ENCODE results near the gene LSM10.
A peak's percentile ranks its signal among the peaks of the same experiment; 100 is the strongest.

The LSM10 gene

DNA sequence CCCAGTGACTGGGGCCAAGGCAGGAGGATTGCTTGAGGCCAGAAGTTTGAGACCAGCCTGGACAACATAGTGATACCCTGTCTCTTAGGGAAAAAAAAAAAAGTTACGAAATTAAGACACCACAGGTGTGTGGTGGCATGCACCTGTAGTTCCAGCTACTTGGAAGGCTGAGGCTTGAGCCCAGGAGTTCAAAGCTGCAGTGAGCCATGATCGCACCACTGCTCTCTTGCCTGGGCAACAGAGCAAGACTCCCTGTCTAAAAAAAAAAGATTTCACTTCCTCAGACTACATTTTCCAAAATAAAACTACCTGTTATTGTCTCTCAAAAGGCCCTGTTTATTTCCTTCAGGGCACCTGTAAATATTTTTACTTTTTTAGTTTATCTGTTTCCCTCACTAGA is 7.3 kb downstream of the LSM10 start:
- DNase-seq (ENCODE audit: low read depth, low spot score), result no peak
- ChIA-PET CTCF (interaction anchor here (1.1 to 2.9 kb wide), 2 partner anchors 29 to 47 kb away, joined by 4 to 11 read pairs; no protein-coding TSS in a partner anchor), POLR2A (no interaction called here)
- H3K4me3 ChIP-seq (ENCODE audit: low read depth, low read length), result no peak overlapping the region
- TF ChIP-seq, protein P1, sequence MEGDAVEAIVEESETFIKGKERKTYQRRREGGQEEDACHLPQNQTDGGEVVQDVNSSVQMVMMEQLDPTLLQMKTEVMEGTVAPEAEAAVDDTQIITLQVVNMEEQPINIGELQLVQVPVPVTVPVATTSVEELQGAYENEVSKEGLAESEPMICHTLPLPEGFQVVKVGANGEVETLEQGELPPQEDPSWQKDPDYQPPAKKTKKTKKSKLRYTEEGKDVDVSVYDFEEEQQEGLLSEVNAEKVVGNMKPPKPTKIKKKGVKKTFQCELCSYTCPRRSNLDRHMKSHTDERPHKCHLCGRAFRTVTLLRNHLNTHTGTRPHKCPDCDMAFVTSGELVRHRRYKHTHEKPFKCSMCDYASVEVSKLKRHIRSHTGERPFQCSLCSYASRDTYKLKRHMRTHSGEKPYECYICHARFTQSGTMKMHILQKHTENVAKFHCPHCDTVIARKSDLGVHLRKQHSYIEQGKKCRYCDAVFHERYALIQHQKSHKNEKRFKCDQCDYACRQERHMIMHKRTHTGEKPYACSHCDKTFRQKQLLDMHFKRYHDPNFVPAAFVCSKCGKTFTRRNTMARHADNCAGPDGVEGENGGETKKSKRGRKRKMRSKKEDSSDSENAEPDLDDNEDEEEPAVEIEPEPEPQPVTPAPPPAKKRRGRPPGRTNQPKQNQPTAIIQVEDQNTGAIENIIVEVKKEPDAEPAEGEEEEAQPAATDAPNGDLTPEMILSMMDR (IDR thresholded peaks at IDR 0.05; ENCODE audit: insufficient read depth, low read length, missing control alignments), result no peak

DNA sequence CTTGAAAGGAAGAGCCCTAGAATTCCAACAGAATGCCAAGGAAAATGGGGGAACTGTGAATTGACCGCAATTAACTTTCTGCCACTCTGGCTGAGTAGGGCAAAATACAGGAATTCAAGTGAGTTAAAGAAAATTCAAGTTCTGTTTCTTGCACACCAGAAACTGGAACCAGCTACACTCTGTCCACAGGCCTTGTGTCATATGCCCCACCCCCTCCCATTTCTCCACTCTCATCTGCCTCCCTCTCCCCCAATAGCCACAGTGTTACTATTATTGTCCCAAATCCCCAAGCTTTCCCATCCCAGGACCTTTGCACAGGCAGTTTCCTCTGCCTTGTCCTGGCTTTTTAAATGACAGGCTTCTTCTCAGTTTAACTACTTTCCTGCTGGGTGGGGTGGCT is 7.7 kb downstream of the LSM10 start:
- DNase-seq (ENCODE audit: low read depth, low spot score), result no peak
- ChIA-PET CTCF (interaction anchor here (1.1 to 2.9 kb wide), 3 partner anchors 30 to 293 kb away, joined by 3 to 11 read pairs (median 4); no protein-coding TSS in a partner anchor), POLR2A (interaction anchor here (1.9 kb wide), 1 partner anchor 8 kb away, joined by 6 read pairs; the partner anchor contains the start of gene LSM10)
- H3K4me3 ChIP-seq (ENCODE audit: low read depth, low read length), result no peak overlapping the region
- TF ChIP-seq, protein P1 (IDR thresholded peaks at IDR 0.05; ENCODE audit: insufficient read depth, low read length, missing control alignments), result no peak

DNA sequence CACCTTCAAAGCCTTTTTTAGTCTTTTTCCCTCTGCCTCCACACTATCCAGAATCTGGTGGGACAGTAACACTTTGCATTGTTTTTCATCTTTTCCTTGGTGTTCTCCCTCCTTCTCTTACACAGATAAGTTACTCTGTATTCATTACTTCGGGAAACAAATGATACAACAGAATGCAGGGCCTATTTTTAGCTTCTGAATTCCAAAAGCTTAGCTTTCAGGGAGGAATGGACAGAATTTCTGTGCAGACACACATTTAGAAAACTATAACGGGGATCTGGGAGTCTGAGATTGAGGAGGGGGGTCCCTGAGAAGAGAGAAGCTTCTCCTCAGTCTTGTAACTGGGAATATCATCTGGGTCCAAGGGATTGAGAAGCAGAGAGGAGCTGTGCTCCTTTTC is 8.4 kb downstream of the LSM10 start:
- DNase-seq (ENCODE audit: low read depth, low spot score), result no peak
- POLR2A ChIA-PET, result interaction anchor here (1.1 to 1.9 kb wide), 2 partner anchors 8 to 38 kb away, joined by 3 to 6 read pairs; partner anchors contain the start of gene LSM10
- TF ChIP-seq, protein P1 (IDR thresholded peaks at IDR 0.05; ENCODE audit: insufficient read depth, low read length, missing control alignments), result no peak
- CTCF ChIA-PET, result interaction anchor here (1.3 to 2.9 kb wide), 3 partner anchors 12 to 292 kb away, joined by 3 to 11 read pairs (median 4); no protein-coding TSS in a partner anchor
- H3K4me3 ChIP-seq (ENCODE audit: low read depth, low read length), result no peak overlapping the region

DNA sequence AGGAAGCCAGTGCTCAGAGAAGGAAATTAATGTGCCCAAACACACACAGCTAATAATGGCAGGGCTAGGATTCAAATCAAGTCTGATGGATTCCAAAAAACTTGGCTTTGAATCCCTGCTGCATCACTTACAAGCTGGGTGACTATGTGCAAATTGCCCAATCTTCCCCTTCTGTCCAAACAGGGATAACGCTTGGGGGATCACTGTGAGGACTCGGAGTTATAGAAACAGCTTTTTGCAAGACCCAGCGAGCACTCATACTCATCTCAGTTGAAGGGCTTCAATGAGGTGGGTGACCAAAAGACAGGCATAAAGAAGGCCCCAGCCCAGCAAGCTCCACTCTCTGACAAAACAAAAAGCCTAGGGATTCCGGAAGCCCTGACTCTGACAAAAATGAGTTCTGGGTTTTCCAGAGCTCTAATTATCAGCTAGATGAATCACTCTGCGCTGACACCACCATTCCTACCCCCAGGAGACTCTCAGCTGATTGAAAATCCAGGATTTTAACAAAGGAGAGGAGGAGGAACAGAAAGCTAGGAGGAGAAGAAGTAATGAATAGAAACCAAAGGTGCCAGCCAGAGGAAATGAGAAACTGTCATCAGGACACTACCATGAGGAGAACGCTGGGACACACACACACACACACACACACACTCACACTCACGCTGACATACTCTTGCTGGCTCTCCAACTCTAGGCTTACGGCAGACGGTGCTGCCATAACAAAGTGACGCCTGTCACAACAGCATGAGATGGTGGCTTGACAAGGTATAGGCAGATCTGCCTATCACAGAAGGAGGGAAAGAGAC is 10.4 kb downstream of the LSM10 start:
- ChIA-PET POLR2A (interaction anchor here (0.6 to 2.1 kb wide), 15 partner anchors 10 to 1632 kb away, joined by 3 to 44 read pairs (median 7); partner anchors contain the start of genes EVA1B, LSM10, THRAP3 and TRAPPC3), CTCF (interaction anchor here (0.6 to 5.0 kb wide), 8 partner anchors 10 to 292 kb away, joined by 3 to 29 read pairs (median 4); no protein-coding TSS in a partner anchor)
- no peak for DNase-seq (ENCODE audit: low read depth, low spot score)
- TF ChIP-seq, protein P1 (IDR thresholded peaks at IDR 0.05; ENCODE audit: insufficient read depth, low read length, missing control alignments), result no peak
- peak overlapping the region; percentile 49 for H3K4me3 ChIP-seq (ENCODE audit: low read depth, low read length)

DNA sequence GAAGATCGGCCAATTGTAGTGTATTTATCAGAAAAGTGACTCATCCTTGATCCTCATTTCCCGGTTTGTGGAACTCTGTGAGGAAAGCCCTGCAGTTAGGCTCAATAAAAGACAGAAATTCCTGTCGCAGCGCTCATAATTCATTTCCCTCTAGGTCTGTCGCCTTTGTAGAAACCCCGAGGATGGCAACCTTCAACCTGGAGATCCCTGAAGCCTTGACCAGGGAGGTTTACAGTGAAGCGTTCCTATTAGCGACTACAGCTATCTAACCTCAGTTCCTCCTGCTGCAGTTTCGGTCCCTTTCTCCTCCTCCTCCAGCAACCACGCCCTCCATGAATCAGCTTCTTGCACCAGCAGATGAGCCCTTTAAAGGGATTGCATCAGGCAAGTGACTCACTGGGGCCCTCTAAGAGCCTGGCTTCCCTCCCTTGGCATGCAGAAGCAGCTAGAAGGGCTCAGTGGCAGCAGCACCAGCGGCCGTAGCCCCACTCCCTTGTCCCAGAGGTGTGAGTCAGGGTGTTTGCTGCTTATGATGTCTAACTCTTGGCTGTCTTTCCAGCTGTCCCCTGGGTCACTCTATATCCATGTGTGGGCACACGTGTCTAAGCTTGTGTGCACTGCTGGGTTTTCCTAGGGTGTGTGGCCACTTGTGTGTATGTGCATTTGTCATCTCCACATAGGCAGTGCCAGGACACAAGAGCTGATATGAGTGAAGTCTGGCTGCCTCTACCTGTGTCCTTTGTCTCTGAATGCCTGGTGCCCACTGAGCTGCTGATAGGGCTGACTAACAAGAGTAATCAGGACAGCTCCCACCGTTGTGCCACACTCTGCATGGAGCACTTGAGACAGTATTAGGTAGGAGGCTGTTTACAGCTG is 11.2 kb downstream of the LSM10 start:
- ChIA-PET CTCF (interaction anchor here (0.8 to 5.0 kb wide), 7 partner anchors 9 to 287 kb away, joined by 3 to 29 read pairs (median 4); no protein-coding TSS in a partner anchor), POLR2A (interaction anchor here (0.6 to 2.1 kb wide), 18 partner anchors 11 to 1633 kb away, joined by 3 to 44 read pairs (median 6); partner anchors contain the start of genes EVA1B, LSM10, THRAP3 and TRAPPC3)
- peak; percentile 100 for DNase-seq (ENCODE audit: low read depth, low spot score)
- peak overlapping the region; percentile 49 for H3K4me3 ChIP-seq (ENCODE audit: low read depth, low read length)
- TF ChIP-seq, protein P1 (IDR thresholded peaks at IDR 0.05; ENCODE audit: insufficient read depth, low read length, missing control alignments), result no peak
